A549 (cell line): ENCODE measurements around the gene PLCB1. TPM values are rescaled to one million over a fixed set of nuclear protein-coding genes. Genes with fewer than 3 reads are reported as not detected.

Experiments used
- ATAC-seq, 2 experiments: fragments of 200-7000 bp in 1 of 2; fragments of >200 bp in 1 of 2; cut with Nextera tagmentation in 1 of 2; cut with Tn5 transposase in 1 of 2; 3 replicates each; pipeline versions ENCODE4 v1.8.0 to v1.9.1; 2018 to 2020; ENCODE audit warnings: mild to moderate bottlenecking in 1 of 2, moderate library complexity in 1 of 2
- CTCF ChIA-PET: fragments of 300-600 bp; sonication (Branson Sonifier 250); formaldehyde crosslinking; extraction: SDS; loops from one replicate; lab custom pipeline; 2021; ENCODE audit warnings: antibody characterized with exemption, inconsistent platforms; lab: Yijun Ruan, JAX
- POLR2A ChIA-PET: fragments of 350-600 bp; formaldehyde crosslinking; extraction: SDS; loops from one replicate; lab custom pipeline; 2021; ENCODE audit warnings: antibody characterized with exemption, inconsistent platforms; lab: Yijun Ruan, JAX
- DNase-seq, 2 experiments: peaks; one replicate each; pipeline versions ENCODE4 v3.0.0 to v3.0.0-alpha.2; 2011 to 2016; ENCODE audit warnings: low read depth in 1 of 2, low spot score in 1 of 2
- FAIRE-seq: peaks from 2 replicates; lab custom pipeline; 2011; peaks lifted over from hg19 to GRCh38; lab: Jason Lieb, UNC
- H3K27ac ChIP-seq, 2 experiments: fragments of >200 bp; sonication (Bioruptor Twin); formaldehyde crosslinking; 3 replicates each; pipeline ENCODE4 v1.5.1; 2016 to 2017
- H3K4me1 ChIP-seq: fragments of >200 bp; sonication (Bioruptor Twin); formaldehyde crosslinking; 3 replicates; pipeline ENCODE4 v1.6.1; 2016
- H3K4me2 ChIP-seq: fragments of >200 bp; sonication (Bioruptor Twin); formaldehyde crosslinking; 3 replicates; pipeline ENCODE4 v1.6.1; 2016
- H3K4me3 ChIP-seq: fragments of >200 bp; sonication (Bioruptor Twin); formaldehyde crosslinking; 3 replicates; pipeline ENCODE4 v1.5.1; 2016
- H3K9me3 ChIP-seq: fragments of >200 bp; sonication (Bioruptor Twin); formaldehyde crosslinking; 3 replicates; pipeline ENCODE4 v1.6.1; 2016
- ATOH8 ChIP-seq: fragments of 250-450 bp; sonication (Bioruptor Pico); IDR thresholded peaks from 2 replicates; pipeline ENCODE4 v1.5.0; 2020; ENCODE audit warnings: low read depth, mild to moderate bottlenecking, moderate library complexity
- E2F6 ChIP-seq: IDR thresholded peaks from 2 replicates; pipeline ENCODE4 v1.6.1; 2012; ENCODE audit warnings: low read depth, borderline replicate concordance
- ELK1 ChIP-seq: fragments of 150-350 bp; IDR thresholded peaks from 2 replicates; pipeline ENCODE4 v1.6.1; 2014; ENCODE audit warnings: low read depth, mild to moderate bottlenecking, low read length
- ESRRA ChIP-seq: fragments of 150-350 bp; IDR thresholded peaks from 2 replicates; pipeline ENCODE4 v1.6.1; 2014; ENCODE audit warnings: mild to moderate bottlenecking, low read length, borderline replicate concordance
- FOSL2 ChIP-seq, 2 experiments: fragments of 450-650 bp in 1 of 2; fragments of >200 bp in 1 of 2; sonication (Bioruptor Twin) in 1 of 2; formaldehyde crosslinking; IDR thresholded peaks; 2 replicates each; pipeline versions ENCODE4 v1.5.0 to v1.6.1; 2016 to 2020; ENCODE audit warnings: mild to moderate bottlenecking in 1 of 2, moderate library complexity in 1 of 2
- HES2 ChIP-seq: fragments of >200 bp; sonication (Bioruptor Twin); formaldehyde crosslinking; IDR thresholded peaks from 2 replicates; pipeline ENCODE4 v1.6.1; 2016
- HMGXB4 ChIP-seq: fragments of 250-450 bp; sonication (Bioruptor Pico); IDR thresholded peaks from 2 replicates; pipeline ENCODE4 v1.5.0; 2021; ENCODE audit warnings: mild to moderate bottlenecking, moderate library complexity, borderline replicate concordance
- HOXA7 ChIP-seq: fragments of 250-450 bp; sonication (Bioruptor Pico); IDR thresholded peaks from 2 replicates; pipeline ENCODE4 v1.5.0; 2020; ENCODE audit warnings: mild to moderate bottlenecking, moderate library complexity
- HOXB5 ChIP-seq: fragments of 250-450 bp; sonication (Bioruptor Pico); IDR thresholded peaks from 2 replicates; pipeline ENCODE4 v1.5.0; 2020; ENCODE audit warnings: mild to moderate bottlenecking, moderate library complexity
- JUNB ChIP-seq: fragments of >200 bp; sonication (Bioruptor Twin); formaldehyde crosslinking; IDR thresholded peaks from 2 replicates; pipeline ENCODE4 v1.6.1; 2016
- MAFK ChIP-seq: fragments of 450-650 bp; IDR thresholded peaks from 2 replicates; pipeline ENCODE4 v1.6.1; 2014; ENCODE audit not compliant: partially characterized antibody
- WGBS: methylation state at CpG from one replicate; pipeline ENCODE4 v1.1.6; 2017; ENCODE audit errors: missing lambda C conversion rate; 5-methylcytosine and 5-hydroxymethylcytosine counted together
- polyA plus RNA-seq, 4 experiments: library from polyadenylated mRNA; depleted of rRNA in 3 of 4; stranded (reverse); fragments of >200 nt; fragmentation: RNase III in 1 of 4; extraction: RNeasy Plus Mini Kit Qiagen cat#74134 plus additional on column Dnase treatment in 1 of 4; gene quantifications; 2 replicates in 3 of 4; 3 replicates in 1 of 4; pipeline ENCODE4 v1.2.3, GENCODE V29; 2011 to 2017

PLCB1 gene
- polyA plus RNA-seq, 2 of the 4 experiments (the other 2 are of a cell fraction): 0.97 to 6.3 TPM

GRCh38 chr20:8221887-8222419 lies 89.9 kb downstream of the PLCB1 start:
- Histone ChIP-seq H3K27ac (no peak overlapping the region), H3K4me1 (peaks cover 19% of the 10 kb centered on the region), H3K9me3 (no peaks in the 10 kb centered on the region), H3K4me2 (no peak overlapping the region), H3K4me3 (no peak overlapping the region)
- WGBS: 60% methylated on average over 3 of the region's 3 CpGs
- FAIRE-seq (peak; percentile 28), DNase-seq (no peak), ATAC-seq (no peak)
- TF ChIP-seq ATOH8 (CRISPR knock-in tag) (no peak), ESRRA (no peak), HOXB5 (CRISPR knock-in tag) (no peak), HES2 (no peak), JUNB (no peak), HMGXB4 (CRISPR knock-in tag) (no peak)
- ChIA-PET POLR2A (no interaction called here), CTCF (no interaction called here)

GRCh38 chr20:8223091-8223870 lies 91.2 kb downstream of the PLCB1 start:
- DNase-seq: peak in 1 of 2 experiments; percentile 47
- H3K27ac ChIP-seq: peak overlapping the region in 1 of 2 experiments; percentile 3; a peak in 2 of 6 replicates
- no peaks in the 10 kb centered on the region for H3K9me3 ChIP-seq
- POLR2A ChIA-PET: no interaction called here
- TF ChIP-seq HOXA7 (CRISPR knock-in tag) (no peak), ELK1 (no peak), FOSL2 (IDR thresholded peaks at IDR 0.05) (no peak), FOSL2 (CRISPR knock-in tag; IDR thresholded peaks at IDR 0.05) (peak; percentile 44; the same call in 1 of the 2 replicates)
- TF ChIP-seq, all 56 proteins: peak for 1
- CTCF ChIA-PET: no interaction called here
- ATAC-seq (peak; percentile 34 to 72; a peak in 3 of 6 replicates), FAIRE-seq (peak; percentile 7)
- Histone ChIP-seq H3K4me1 (peaks cover 19% of the 10 kb centered on the region), H3K4me2 (peak overlapping the region; percentile 50), H3K4me3 (no peak overlapping the region)
- 3% methylated on average over 2 of the region's 2 CpGs for WGBS

- POLR2A ChIA-PET: no interaction called here
- no peak for ATAC-seq
- Histone ChIP-seq H3K4me1 (peaks cover 19% of the 10 kb centered on the region), H3K9me3 (no peaks in the 10 kb centered on the region), H3K4me2 (no peak overlapping the region), H3K27ac (no peak overlapping the region), H3K4me3 (no peak overlapping the region)
- CTCF ChIA-PET: no interaction called here
- no peak for DNase-seq
- FAIRE-seq: no peak
- WGBS: 16% methylated on average over 3 of the region's 3 CpGs
- no peak for TF ChIP-seq ATOH8 (CRISPR knock-in tag)
- peak; percentile 86 for TF ChIP-seq MAFK
- TF ChIP-seq E2F6: no peak
Measured at GRCh38 chr20:8225658-8226057, 93.6 kb downstream of the PLCB1 start.
